ENCODE measurements around the gene MINDY4. TPM values are rescaled to one million over a fixed set of nuclear protein-coding genes. Genes with fewer than 3 reads are reported as not detected.

MINDY4 gene
- total RNA-seq, 1 experiment from 2014 or later: 1.5 TPM

DNA sequence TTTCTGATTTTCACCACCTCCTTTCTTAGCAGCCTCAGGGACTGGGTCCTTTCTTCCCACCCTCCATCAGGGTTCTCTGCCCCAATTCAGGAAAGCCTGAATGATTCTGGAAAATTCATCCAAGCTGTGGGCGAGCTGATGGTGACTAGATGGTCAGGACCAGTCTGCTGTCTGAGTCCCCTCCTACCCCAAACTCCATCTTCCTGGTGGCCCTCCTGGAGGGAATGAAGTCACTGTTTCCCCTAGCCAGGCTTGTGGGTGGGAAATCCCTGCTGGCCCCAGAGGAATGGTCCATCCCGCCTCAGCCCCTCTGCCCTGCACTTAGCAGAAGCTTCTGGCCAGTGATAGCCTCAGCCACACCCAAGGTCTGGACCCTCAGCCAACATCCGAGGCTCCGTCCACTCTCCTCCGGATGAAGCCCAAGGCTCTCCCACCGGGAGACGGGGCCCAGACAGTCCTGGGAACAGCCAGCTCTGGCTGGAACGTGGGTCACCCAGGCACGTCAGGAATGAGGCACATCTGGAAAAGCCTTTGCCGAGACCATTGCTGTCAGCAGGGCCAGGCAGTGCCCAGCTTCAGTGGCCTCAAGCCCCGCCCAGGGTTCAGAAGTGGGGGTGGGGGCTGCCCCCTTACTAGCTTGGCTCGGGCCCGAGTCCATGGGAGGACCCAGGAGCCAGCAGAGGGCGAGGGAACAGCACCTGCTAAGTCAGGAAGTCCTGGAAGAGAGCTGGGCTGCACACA is 136.5 kb downstream of the MINDY4 start:
- Histone ChIP-seq H4K20me1 (ENCODE audit: insufficient read depth, low read depth, low read length) (no peaks in the 10 kb centered on the region), H3K4me3 (ENCODE audit: low read length) (no peak overlapping the region), H3K9ac (ENCODE audit: low read length) (no peak overlapping the region), H3K27ac (ENCODE audit: low read length) (no peak overlapping the region), H2AFZ (ENCODE audit: low read length) (no peak overlapping the region), H3K4me2 (ENCODE audit: low read depth, low read length, poor library complexity, severe bottlenecking) (no peak overlapping the region), H3K36me3 (ENCODE audit: insufficient read depth, low read length) (no peaks in the 10 kb centered on the region), H3K9me2 (replicated peaks; ENCODE audit: insufficient read depth, low read length) (no peaks in the 10 kb centered on the region), H3K27me3 (ENCODE audit: low read length) (no peaks in the 10 kb centered on the region), H3K79me2 (ENCODE audit: low read length) (no peaks in the 10 kb centered on the region), H3K9me3 (ENCODE audit: low read length) (no peaks in the 10 kb centered on the region), H3K4me1 (ENCODE audit: low read length) (no peaks in the 10 kb centered on the region; the same call in 1 of the 2 replicates)
- DNase-seq: no peak

DNA sequence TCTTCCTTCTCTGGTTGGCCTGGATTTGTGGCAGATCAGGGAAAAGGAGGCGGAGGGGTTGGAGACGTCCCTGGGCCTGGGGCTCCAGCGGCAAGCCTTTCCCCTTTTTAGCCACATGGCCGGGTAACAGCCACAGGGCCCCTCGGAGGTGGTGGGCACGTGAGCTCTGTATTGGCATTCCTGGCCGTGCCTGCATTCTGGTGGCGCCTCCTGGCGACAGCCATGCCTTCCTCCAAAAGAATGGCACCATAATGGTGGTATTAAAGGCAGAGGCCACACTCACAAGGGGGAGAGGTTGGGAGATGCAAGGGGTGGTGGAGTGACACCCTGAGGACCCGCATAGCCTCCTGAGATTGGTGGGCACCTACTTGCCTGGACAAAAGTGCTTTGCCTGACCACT is 137.5 kb downstream of the MINDY4 start:
- Histone ChIP-seq H3K4me3 (ENCODE audit: low read length) (no peak overlapping the region), H3K4me2 (ENCODE audit: low read depth, low read length, poor library complexity, severe bottlenecking) (no peak overlapping the region), H4K20me1 (ENCODE audit: insufficient read depth, low read depth, low read length) (no peaks in the 10 kb centered on the region), H3K9me3 (ENCODE audit: low read length) (no peaks in the 10 kb centered on the region), H2AFZ (ENCODE audit: low read length) (no peak overlapping the region), H3K4me1 (ENCODE audit: low read length) (no peaks in the 10 kb centered on the region; the same call in 1 of the 2 replicates), H3K27me3 (ENCODE audit: low read length) (no peaks in the 10 kb centered on the region), H3K79me2 (ENCODE audit: low read length) (no peaks in the 10 kb centered on the region), H3K36me3 (ENCODE audit: insufficient read depth, low read length) (no peaks in the 10 kb centered on the region), H3K9me2 (replicated peaks; ENCODE audit: insufficient read depth, low read length) (no peaks in the 10 kb centered on the region), H3K9ac (ENCODE audit: low read length) (no peak overlapping the region), H3K27ac (ENCODE audit: low read length) (no peak overlapping the region)
- DNase-seq: peak; percentile 87

DNA sequence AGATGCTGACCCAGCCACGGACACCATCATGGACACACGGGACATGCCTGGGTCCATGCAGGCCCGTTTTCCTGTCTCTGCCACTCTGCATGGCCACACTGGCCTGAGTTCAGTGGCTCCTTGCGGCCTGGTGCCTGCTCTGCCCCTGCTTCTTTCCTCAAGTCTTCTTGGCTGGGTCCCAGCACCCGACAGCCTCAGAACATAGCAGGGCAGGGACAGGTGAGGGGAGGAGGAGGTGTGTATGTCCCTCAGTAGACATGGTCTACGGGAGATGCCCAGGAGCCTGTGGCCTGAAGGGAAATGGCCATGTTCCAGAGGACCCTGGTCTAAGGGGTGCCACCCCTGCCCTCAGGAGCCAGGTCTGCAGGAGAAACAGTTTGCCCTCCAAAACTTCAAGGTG is 138.2 kb downstream of the MINDY4 start:
- no peak overlapping the region for H3K4me2 ChIP-seq (ENCODE audit: low read depth, low read length, poor library complexity, severe bottlenecking)
- no peaks in the 10 kb centered on the region for H4K20me1 ChIP-seq (ENCODE audit: insufficient read depth, low read depth, low read length)
- H3K36me3 ChIP-seq (ENCODE audit: insufficient read depth, low read length): no peaks in the 10 kb centered on the region
- no peak overlapping the region for H3K4me3 ChIP-seq (ENCODE audit: low read length)
- no peak for DNase-seq
- no peaks in the 10 kb centered on the region for H3K27me3 ChIP-seq (ENCODE audit: low read length)
- H2AFZ ChIP-seq (ENCODE audit: low read length): no peak overlapping the region
- no peaks in the 10 kb centered on the region; the same call in 1 of the 2 replicates for H3K4me1 ChIP-seq (ENCODE audit: low read length)
- H3K9me2 ChIP-seq (replicated peaks; ENCODE audit: insufficient read depth, low read length): no peaks in the 10 kb centered on the region
- no peaks in the 10 kb centered on the region for H3K9me3 ChIP-seq (ENCODE audit: low read length)
- no peak overlapping the region for H3K9ac ChIP-seq (ENCODE audit: low read length)
- no peak overlapping the region for H3K27ac ChIP-seq (ENCODE audit: low read length)
- no peaks in the 10 kb centered on the region for H3K79me2 ChIP-seq (ENCODE audit: low read length)

DNA sequence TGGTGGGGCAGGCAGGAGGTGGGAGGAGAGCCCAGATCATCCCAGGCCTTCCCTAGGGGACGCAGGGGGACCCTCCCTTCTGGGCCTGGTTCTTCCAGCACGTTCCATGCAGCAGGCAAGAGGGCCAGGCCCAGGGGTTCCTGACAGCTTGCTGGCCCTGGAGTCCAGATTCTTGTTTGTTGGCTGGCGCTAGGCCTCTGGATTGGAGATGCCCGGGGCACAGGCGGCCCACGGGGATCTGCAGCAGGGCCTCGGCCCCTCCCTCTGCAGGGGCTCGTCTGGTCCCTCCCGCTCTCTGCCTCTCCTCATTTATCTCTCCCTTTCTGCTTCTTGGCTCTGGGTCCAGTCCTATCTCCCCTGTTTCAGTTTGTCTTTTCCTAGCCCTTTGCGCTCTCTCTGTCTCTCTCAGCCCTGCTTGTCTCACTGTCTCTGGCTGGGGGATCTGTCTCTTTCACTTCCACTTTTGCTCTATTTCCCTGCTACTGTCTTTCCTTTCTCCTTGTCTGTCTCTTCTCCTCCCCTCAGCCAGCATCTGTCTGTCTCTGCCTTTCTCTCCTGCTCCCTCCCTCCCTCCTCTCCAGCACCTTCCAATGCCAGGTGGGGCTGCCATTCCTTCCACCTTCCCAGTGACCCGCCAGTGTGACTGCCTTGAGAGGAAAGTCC is 139.3 kb downstream of the MINDY4 start:
- Histone ChIP-seq H3K27ac (ENCODE audit: low read length) (no peak overlapping the region), H3K36me3 (ENCODE audit: insufficient read depth, low read length) (no peaks in the 10 kb centered on the region), H2AFZ (ENCODE audit: low read length) (no peak overlapping the region), H4K20me1 (ENCODE audit: insufficient read depth, low read depth, low read length) (no peaks in the 10 kb centered on the region), H3K79me2 (ENCODE audit: low read length) (no peaks in the 10 kb centered on the region), H3K9me3 (ENCODE audit: low read length) (no peaks in the 10 kb centered on the region), H3K27me3 (ENCODE audit: low read length) (no peaks in the 10 kb centered on the region), H3K4me3 (ENCODE audit: low read length) (no peak overlapping the region), H3K9me2 (replicated peaks; ENCODE audit: insufficient read depth, low read length) (no peaks in the 10 kb centered on the region), H3K9ac (ENCODE audit: low read length) (no peak overlapping the region), H3K4me1 (ENCODE audit: low read length) (no peaks in the 10 kb centered on the region; the same call in 1 of the 2 replicates), H3K4me2 (ENCODE audit: low read depth, low read length, poor library complexity, severe bottlenecking) (no peak overlapping the region)
- no peak for DNase-seq

DNA sequence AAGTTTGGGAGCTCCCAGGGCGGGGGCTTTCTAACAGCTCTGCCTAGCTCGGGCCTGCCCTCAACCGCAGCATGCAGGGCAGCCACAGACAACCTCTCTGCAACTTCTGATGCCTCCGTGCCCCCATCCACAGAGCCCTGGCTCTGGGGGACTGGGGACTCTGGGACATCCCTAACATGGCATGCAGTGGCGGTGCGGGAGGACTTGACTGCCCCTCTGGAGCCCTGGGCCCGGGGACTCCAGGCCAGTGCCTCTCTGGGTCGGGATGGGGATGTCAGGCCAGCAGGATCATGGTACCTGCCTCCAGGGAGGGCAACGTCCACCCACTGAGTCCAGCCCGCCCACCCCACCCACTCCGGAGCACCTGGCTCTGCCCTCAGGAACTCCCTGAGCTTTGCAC is 139.9 kb downstream of the MINDY4 start:
- Histone ChIP-seq H3K9ac (ENCODE audit: low read length) (no peak overlapping the region), H3K36me3 (ENCODE audit: insufficient read depth, low read length) (no peaks in the 10 kb centered on the region), H3K9me3 (ENCODE audit: low read length) (no peaks in the 10 kb centered on the region), H3K4me2 (ENCODE audit: low read depth, low read length, poor library complexity, severe bottlenecking) (no peak overlapping the region), H4K20me1 (ENCODE audit: insufficient read depth, low read depth, low read length) (no peaks in the 10 kb centered on the region), H3K4me3 (ENCODE audit: low read length) (no peak overlapping the region), H3K9me2 (replicated peaks; ENCODE audit: insufficient read depth, low read length) (no peaks in the 10 kb centered on the region), H3K27me3 (ENCODE audit: low read length) (no peaks in the 10 kb centered on the region), H3K4me1 (ENCODE audit: low read length) (no peaks in the 10 kb centered on the region; the same call in 1 of the 2 replicates), H3K27ac (ENCODE audit: low read length) (no peak overlapping the region), H3K79me2 (ENCODE audit: low read length) (no peaks in the 10 kb centered on the region), H2AFZ (ENCODE audit: low read length) (no peak overlapping the region)
- no peak for DNase-seq

DNA sequence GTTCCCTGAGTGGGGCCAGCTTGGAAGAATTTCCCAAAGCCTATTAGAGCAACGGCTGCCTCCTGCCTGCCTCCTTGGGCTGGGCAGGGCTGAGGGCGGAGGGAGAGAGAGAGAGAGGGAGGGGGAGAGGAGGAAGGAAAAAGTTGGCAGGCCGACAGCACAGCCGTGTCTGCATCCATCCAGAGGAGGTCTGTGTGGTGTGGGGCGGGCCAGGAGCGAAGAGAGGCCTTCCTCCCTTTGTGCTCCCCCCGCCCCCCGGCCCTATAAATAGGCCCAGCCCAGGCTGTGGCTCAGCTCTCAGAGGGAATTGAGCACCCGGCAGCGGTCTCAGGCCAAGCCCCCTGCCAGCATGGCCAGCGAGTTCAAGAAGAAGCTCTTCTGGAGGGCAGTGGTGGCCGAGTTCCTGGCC is 140.3 kb downstream of the MINDY4 start, which contains the start of gene AQP1:
Gene AQP1, plus strand, starts transcription at position 293 of the 409 bp plus-strand sequence. Its CDS starts 57 bp downstream, at position 350.
- Histone ChIP-seq H4K20me1 (ENCODE audit: insufficient read depth, low read depth, low read length) (no peaks in the 10 kb centered on the region), H3K79me2 (ENCODE audit: low read length) (no peaks in the 10 kb centered on the region), H3K9me2 (replicated peaks; ENCODE audit: insufficient read depth, low read length) (no peaks in the 10 kb centered on the region), H3K4me2 (ENCODE audit: low read depth, low read length, poor library complexity, severe bottlenecking) (no peak within 1 kb of the TSS), H2AFZ (ENCODE audit: low read length) (no peak within 1 kb of the TSS), H3K27ac (ENCODE audit: low read length) (no peak within 1 kb of the TSS), H3K9ac (ENCODE audit: low read length) (no peak within 1 kb of the TSS), H3K27me3 (ENCODE audit: low read length) (no peaks in the 10 kb centered on the region), H3K9me3 (ENCODE audit: low read length) (no peaks in the 10 kb centered on the region), H3K4me3 (ENCODE audit: low read length) (no peak within 1 kb of the TSS), H3K36me3 (ENCODE audit: insufficient read depth, low read length) (no peaks in the 10 kb centered on the region), H3K4me1 (ENCODE audit: low read length) (no peaks in the 10 kb centered on the region; the same call in 1 of the 2 replicates)
- no peak for DNase-seq

DNA sequence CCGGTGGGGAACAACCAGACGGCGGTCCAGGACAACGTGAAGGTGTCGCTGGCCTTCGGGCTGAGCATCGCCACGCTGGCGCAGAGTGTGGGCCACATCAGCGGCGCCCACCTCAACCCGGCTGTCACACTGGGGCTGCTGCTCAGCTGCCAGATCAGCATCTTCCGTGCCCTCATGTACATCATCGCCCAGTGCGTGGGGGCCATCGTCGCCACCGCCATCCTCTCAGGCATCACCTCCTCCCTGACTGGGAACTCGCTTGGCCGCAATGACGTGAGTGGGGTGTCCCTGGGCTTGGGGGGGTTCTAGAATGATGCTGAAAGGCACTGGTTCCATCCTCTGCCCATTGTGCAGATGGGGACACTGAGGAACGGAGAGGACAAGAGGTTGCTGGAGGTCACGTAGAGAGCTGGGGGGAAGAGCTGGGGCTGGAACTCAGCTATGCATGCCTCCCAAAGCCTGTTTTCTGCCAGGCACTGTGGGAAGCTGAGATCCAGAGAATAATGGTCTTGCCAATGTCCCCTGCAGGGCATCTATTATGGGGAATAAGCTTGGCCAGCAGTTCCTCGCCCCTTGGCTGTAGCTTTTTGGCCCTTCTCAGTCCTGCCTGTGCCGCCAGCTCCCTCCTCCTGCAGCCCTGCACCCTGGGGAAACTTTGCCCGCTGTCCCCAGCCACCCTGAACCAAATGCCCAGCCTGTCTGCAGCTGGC is 141.0 kb downstream of the MINDY4 start:
- DNase-seq: no peak
- no peak overlapping the region for H2AFZ ChIP-seq (ENCODE audit: low read length)
- H3K27me3 ChIP-seq (ENCODE audit: low read length): no peaks in the 10 kb centered on the region
- H3K4me3 ChIP-seq (ENCODE audit: low read length): no peak overlapping the region
- no peak overlapping the region for H3K27ac ChIP-seq (ENCODE audit: low read length)
- H3K4me2 ChIP-seq (ENCODE audit: low read depth, low read length, poor library complexity, severe bottlenecking): no peak overlapping the region
- H3K9me2 ChIP-seq (replicated peaks; ENCODE audit: insufficient read depth, low read length): no peaks in the 10 kb centered on the region
- no peaks in the 10 kb centered on the region for H4K20me1 ChIP-seq (ENCODE audit: insufficient read depth, low read depth, low read length)
- no peaks in the 10 kb centered on the region for H3K36me3 ChIP-seq (ENCODE audit: insufficient read depth, low read length)
- no peak overlapping the region for H3K9ac ChIP-seq (ENCODE audit: low read length)
- no peaks in the 10 kb centered on the region; the same call in 1 of the 2 replicates for H3K4me1 ChIP-seq (ENCODE audit: low read length)
- H3K79me2 ChIP-seq (ENCODE audit: low read length): no peaks in the 10 kb centered on the region
- H3K9me3 ChIP-seq (ENCODE audit: low read length): no peaks in the 10 kb centered on the region

DNA sequence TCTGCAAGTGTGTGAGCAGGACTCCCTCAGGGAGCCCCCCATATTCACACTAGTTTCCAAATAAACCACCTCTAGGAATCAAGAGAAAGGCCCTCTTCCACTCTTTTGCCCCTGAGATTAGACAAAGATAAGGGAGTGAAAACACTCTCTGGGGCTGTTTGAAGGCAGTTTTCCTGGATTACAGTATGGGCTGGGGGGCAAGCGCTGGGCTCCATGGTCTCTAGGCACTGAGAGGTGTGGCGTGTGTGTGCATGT is 141.4 kb downstream of the MINDY4 start:
- Histone ChIP-seq H4K20me1 (ENCODE audit: insufficient read depth, low read depth, low read length) (no peaks in the 10 kb centered on the region), H3K9ac (ENCODE audit: low read length) (no peak overlapping the region)
- DNase-seq: no peak

More for the DNA sequence above, 141.4 kb downstream of the MINDY4 start:
- no peak overlapping the region for H2AFZ ChIP-seq (ENCODE audit: low read length)
- no peaks in the 10 kb centered on the region for H3K9me2 ChIP-seq (replicated peaks; ENCODE audit: insufficient read depth, low read length)
- no peak overlapping the region for H3K4me3 ChIP-seq (ENCODE audit: low read length)
- H3K79me2 ChIP-seq (ENCODE audit: low read length): no peaks in the 10 kb centered on the region
- H3K4me2 ChIP-seq (ENCODE audit: low read depth, low read length, poor library complexity, severe bottlenecking): no peak overlapping the region
- no peak overlapping the region for H3K27ac ChIP-seq (ENCODE audit: low read length)
- H3K4me1 ChIP-seq (ENCODE audit: low read length): no peaks in the 10 kb centered on the region; the same call in 1 of the 2 replicates
- no peaks in the 10 kb centered on the region for H3K9me3 ChIP-seq (ENCODE audit: low read length)
- H3K36me3 ChIP-seq (ENCODE audit: insufficient read depth, low read length): no peaks in the 10 kb centered on the region
- no peaks in the 10 kb centered on the region for H3K27me3 ChIP-seq (ENCODE audit: low read length)

Data from Karpas-422 (cell line).